Measurements from ENCODE around the gene ADGRL4. TPM values are rescaled to one million over a fixed set of nuclear protein-coding genes. Genes with fewer than 3 reads are reported as not detected.

ADGRL4 gene
- total RNA-seq, 1 donor from 2014 or later = not detected

DNA sequence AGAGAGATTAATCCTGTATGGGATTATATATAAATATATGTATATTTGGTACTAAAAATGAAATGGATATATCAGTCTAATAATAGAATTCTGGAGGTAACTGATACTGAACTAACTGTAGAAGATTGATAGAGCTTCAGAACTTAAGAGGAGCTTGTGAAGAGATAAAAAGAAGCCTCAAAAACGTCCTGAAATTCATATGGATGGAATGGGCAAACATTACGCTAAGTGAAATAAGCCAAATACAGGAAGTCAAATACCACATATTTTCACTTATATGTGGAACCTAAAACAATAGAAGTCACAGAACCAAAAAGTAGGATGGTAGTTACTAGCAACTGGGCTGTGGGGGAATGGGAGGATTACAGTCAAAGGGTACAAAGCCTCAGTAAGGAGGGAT, 36.0 kb upstream of the ADGRL4 start:
- no peak overlapping the region for H3K4me3 Mint-ChIP-seq (ENCODE audit: low read depth)
- no peaks in the 10 kb centered on the region for H3K27me3 Mint-ChIP-seq
- peaks cover 13% of the 10 kb centered on the region for H3K9me3 Mint-ChIP-seq (ENCODE audit: low read depth)
- H3K27ac Mint-ChIP-seq = no peak overlapping the region
- TF ChIP-seq, protein P1, sequence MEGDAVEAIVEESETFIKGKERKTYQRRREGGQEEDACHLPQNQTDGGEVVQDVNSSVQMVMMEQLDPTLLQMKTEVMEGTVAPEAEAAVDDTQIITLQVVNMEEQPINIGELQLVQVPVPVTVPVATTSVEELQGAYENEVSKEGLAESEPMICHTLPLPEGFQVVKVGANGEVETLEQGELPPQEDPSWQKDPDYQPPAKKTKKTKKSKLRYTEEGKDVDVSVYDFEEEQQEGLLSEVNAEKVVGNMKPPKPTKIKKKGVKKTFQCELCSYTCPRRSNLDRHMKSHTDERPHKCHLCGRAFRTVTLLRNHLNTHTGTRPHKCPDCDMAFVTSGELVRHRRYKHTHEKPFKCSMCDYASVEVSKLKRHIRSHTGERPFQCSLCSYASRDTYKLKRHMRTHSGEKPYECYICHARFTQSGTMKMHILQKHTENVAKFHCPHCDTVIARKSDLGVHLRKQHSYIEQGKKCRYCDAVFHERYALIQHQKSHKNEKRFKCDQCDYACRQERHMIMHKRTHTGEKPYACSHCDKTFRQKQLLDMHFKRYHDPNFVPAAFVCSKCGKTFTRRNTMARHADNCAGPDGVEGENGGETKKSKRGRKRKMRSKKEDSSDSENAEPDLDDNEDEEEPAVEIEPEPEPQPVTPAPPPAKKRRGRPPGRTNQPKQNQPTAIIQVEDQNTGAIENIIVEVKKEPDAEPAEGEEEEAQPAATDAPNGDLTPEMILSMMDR (IDR thresholded peaks at IDR 0.05; ENCODE audit: unreplicated experiment) = no peak
- DNase-seq (ENCODE audit: low spot score, unreplicated experiment) = no peak
- H3K36me3 Mint-ChIP-seq (ENCODE audit: insufficient read depth) = no peaks in the 10 kb centered on the region
- H3K4me1 Mint-ChIP-seq (ENCODE audit: low read depth) = peaks cover 4% of the 10 kb centered on the region

DNA sequence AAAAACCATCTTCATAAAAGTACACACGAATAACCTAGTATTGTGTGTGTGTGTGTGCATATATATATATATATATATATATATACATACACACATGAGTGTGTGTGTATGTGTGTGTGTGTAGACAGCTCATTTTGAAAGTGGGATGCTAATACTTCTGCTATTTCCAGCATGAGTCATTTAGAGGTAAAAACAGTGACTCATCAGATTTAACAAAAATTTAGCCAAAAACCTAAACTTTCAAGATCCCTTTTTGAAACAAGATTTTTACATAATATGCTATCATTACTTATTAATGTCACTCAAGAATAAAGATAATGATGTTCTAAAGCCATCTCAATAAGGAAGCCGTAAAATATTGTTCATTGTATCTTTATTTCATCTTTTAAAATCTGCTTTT, 35.6 kb upstream of the ADGRL4 start:
- Mint-ChIP-seq H3K4me3 (ENCODE audit: low read depth) (no peak overlapping the region), H3K9me3 (ENCODE audit: low read depth) (peaks cover 17% of the 10 kb centered on the region), H3K27ac (no peak overlapping the region), H3K36me3 (ENCODE audit: insufficient read depth) (no peaks in the 10 kb centered on the region), H3K27me3 (no peaks in the 10 kb centered on the region), H3K4me1 (ENCODE audit: low read depth) (peaks cover 4% of the 10 kb centered on the region)
- no peak for DNase-seq (ENCODE audit: low spot score, unreplicated experiment)
- TF ChIP-seq, protein P1 (IDR thresholded peaks at IDR 0.05; ENCODE audit: unreplicated experiment) = no peak

GRCh38 chr1:79041666-79042065, 35.1 kb upstream of the ADGRL4 start:
- no peaks in the 10 kb centered on the region for H3K36me3 Mint-ChIP-seq (ENCODE audit: insufficient read depth)
- H3K27me3 Mint-ChIP-seq = no peaks in the 10 kb centered on the region
- TF ChIP-seq, protein P1 (IDR thresholded peaks at IDR 0.05; ENCODE audit: unreplicated experiment) = no peak
- no peak overlapping the region for H3K4me3 Mint-ChIP-seq (ENCODE audit: low read depth)
- no peak overlapping the region for H3K27ac Mint-ChIP-seq
- DNase-seq (ENCODE audit: low spot score, unreplicated experiment) = no peak
- H3K9me3 Mint-ChIP-seq (ENCODE audit: low read depth) = peaks cover 18% of the 10 kb centered on the region
- H3K4me1 Mint-ChIP-seq (ENCODE audit: low read depth) = peaks cover 4% of the 10 kb centered on the region

DNA sequence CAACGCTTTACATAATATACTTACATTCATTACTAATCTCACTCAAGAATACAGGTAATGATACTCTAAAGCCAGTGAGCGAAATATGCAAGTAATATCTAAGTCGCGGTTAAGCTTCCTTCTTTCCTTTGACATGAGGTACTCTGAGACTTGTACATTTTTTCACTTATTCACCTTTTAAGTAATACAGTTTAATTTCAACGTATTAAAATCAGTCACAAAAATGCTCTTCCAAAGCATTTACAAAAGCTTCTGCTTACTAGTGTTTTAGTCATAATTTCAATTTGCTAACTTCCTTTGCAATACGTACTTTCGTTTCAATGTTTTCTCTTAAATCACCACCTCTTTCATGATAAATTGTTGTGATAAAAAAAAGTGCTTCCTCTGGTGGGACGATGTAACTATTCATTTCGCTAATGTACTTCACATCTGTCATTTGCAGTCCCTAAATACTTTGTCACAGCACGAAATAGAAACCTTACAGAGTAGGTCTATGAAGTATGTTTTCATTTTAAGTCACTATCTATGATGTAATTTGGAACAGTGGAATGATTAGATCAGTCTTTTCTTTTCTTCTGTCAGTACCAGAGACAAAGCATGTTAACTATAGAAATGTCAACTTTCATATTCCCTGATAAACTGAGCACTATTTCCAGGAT, 34.0 kb upstream of the ADGRL4 start:
- Mint-ChIP-seq H3K27me3 (no peaks in the 10 kb centered on the region), H3K9me3 (ENCODE audit: low read depth) (peaks cover 28% of the 10 kb centered on the region), H3K27ac (no peak overlapping the region), H3K4me1 (ENCODE audit: low read depth) (peaks cover 4% of the 10 kb centered on the region), H3K4me3 (ENCODE audit: low read depth) (no peak overlapping the region), H3K36me3 (ENCODE audit: insufficient read depth) (no peaks in the 10 kb centered on the region)
- TF ChIP-seq, protein P1 (IDR thresholded peaks at IDR 0.05; ENCODE audit: unreplicated experiment) = no peak
- no peak for DNase-seq (ENCODE audit: low spot score, unreplicated experiment)

GRCh38 chr1:79037085-79037484, 30.6 kb upstream of the ADGRL4 start:
- Mint-ChIP-seq H3K27me3 (no peaks in the 10 kb centered on the region), H3K36me3 (ENCODE audit: insufficient read depth) (no peaks in the 10 kb centered on the region), H3K4me3 (ENCODE audit: low read depth) (no peak overlapping the region), H3K27ac (no peak overlapping the region), H3K4me1 (ENCODE audit: low read depth) (peaks cover 4% of the 10 kb centered on the region), H3K9me3 (ENCODE audit: low read depth) (peaks cover 28% of the 10 kb centered on the region)
- TF ChIP-seq, protein P1 (IDR thresholded peaks at IDR 0.05; ENCODE audit: unreplicated experiment) = no peak
- DNase-seq (ENCODE audit: low spot score, unreplicated experiment) = no peak

Measured in progenitor cell of endocrine pancreas (in vitro differentiated cells).